ENCODE results near the gene NEK3.
"Not testable (repeated sequence)": the region's sequence is repeated elsewhere in the genome, so short reads cannot be mapped to it uniquely, and the experiment has no call there.

The NEK3 gene

DNA sequence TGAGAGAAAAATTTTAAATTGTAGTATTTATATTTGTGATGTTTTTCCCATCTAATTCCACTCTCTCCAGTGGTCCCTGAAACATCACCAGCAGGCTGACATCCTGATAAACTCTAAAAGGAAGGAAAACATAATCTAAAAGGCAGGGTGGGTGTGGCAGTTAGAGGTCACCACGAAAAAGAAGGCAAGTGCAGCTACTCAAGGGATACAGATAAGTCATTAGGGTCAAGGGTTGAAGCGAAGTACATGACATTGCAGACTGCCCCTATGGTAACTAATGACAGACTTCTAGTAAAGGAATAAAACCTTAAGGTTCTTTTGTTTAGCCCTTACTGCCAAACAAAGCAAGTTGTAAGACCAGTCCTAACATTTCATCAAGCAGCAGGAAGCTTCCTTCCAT, 6.0 kb upstream of the NEK3 start:
- no peak for DNase-seq

DNA sequence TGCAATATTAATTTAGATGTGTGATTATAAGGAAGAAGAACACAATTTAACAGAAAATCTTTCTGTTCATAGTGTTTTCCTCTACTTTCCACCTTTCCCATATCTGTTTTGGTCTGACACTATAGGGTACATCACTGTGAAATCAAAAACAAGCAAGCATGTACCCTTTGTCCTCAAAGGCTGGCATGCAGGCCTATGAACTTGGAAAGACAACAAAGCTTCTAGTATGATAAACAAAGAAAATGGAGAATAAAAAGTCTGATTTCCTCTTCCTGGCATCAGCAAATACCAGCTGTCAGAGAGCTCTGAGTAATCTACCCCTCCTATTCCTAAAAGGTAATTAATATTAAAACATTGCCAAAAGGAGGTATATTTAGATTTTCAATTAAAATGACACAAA, 5.6 kb upstream of the NEK3 start:
- no peak for DNase-seq

DNA sequence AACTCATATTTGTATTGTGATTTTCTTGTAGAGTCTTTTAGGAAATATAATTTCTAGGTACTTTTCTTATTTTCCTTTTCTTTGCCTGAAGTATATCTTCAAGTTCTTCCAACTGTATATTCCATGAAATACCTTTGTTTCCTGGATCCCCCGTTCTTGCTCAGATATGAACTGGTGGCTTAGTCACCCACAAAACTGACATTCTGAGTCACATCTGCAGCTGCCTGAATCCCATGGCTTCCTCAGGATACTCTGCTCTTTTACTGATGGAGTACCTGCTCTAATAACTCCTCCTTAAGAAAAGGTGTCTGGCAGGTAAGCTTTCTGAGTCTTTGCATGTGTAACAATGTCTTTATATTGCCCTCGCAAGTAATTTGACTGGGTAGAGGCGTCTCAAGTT, 4.5 kb upstream of the NEK3 start:
- DNase-seq: not testable (repeated sequence)

DNA sequence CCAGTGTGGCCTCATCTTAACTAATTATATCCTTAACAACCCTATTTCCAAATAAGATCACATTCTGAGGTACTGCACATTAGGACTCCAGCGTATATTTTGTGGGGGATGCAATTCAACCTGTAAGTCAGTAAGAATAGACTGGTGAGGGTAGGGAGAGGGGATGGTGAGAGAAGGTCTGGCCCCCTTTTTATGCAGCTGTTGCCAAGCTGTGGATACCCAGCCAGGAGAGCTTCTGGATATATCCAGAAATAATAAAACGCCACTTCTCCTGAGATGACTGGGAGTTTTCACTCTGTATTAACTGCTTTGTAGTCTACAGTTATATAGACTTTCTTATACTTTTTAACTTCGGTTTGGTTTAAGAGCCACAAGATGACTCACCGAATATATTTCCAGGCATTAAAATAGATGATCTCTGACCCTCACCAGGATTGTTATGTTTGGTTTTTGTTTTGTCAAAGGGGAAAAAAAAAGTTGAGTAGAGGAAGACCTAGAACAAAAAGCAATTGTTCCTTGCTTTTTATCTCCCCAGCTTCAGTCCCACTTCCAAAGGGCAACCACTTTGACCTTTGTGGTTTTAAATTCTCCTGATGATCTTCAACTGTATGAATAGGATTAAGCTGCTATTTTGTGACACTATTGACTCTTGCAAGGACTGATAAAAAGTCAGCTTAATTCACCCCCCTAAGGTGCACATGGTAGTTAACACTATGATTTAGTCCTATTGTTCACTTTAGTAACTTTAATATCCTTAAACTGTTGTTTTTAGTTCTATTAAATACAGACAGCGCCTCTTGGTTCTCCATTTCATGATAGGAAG, 3.1 kb upstream of the NEK3 start:
- no peak for DNase-seq

DNA sequence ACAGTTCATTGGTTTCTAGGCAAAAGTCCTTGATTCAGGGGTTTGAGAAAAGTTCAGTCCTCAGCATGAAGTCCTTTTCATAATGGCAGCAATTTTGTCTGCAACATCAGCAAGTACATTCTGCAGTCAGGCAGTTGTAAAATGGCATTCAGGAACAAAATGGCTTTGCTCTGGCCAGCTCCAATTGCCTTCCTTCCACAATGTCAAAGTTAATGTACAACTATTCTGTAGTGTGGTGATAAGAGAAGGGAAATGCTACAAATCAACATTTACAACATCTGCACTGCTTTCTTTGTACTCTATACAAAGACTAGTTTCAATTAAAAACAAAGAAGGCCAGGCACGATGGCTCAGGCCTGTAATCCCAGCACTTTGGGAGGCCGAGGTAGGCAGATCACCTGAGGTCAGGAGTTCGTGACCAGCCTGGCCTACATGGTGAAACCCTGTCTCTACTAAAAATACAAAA, 1.8 kb upstream of the NEK3 start:
- no peak for DNase-seq

DNA sequence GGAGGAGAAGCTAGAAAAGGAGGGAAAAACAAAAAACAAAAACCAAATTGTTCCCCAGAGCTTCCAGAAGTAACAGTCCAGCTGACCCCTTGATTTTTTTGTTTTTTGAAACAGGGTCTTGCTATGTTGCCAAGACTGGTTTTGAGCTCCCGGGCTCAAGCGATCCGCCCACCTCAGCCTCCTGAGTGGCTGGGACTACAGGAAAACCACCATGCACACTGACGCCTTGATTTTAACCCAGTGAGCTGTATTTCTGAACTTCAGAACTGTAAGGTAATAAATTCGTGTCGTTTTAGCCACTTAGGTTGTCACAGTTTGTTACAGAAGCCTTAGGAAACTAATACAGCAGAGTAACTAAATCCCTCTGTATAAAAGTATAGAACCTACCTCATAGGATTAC, 1.1 kb upstream of the NEK3 start:
- DNase-seq: no peak

DNA sequence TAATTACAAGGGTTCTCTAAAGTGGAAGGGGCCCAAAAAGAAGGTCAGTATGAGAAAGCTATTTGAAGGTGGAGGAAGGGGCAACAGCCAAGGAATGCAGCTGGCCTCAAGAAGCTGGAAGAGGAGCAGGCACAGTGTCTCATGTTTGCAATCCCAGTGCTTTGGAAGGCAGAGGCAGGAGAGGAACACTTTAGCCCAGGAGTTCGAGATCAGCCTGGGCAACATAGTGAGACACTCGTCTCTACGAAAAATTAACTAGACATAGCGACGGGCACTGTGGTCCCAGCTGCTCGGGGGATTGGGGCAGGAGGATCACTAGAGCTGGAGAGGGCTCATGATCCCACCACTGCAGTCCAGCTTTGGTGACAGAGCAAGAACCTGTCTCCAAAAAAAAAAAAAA, 656 bp upstream of the NEK3 start:
- no peak for DNase-seq

DNA sequence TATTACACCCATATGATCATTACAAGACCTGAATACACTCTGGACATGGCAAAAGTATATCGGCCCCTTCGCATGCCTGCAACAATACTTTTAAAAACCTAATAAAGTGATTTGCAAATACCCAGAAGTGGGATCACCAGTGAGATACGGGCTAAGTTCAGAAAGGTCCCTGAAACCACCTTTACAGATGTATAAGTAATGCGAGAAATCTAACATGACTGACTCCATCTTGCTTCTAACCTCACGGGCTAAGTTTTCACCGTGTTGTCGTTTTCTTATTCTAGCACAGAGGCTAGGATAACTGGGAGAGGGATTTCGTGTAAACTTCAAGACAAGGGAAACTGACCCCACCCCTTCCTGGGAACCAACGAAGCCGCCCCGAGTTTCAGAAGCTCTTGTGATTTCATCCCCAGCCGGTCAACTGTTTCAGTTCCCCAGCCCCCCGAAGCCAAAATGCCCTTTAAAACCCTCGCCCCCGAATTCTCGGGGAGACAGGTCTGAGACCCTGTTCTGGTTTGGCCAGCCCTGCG, 703 bp downstream of the NEK3 start:
- peak; percentile 1 for DNase-seq

DNA sequence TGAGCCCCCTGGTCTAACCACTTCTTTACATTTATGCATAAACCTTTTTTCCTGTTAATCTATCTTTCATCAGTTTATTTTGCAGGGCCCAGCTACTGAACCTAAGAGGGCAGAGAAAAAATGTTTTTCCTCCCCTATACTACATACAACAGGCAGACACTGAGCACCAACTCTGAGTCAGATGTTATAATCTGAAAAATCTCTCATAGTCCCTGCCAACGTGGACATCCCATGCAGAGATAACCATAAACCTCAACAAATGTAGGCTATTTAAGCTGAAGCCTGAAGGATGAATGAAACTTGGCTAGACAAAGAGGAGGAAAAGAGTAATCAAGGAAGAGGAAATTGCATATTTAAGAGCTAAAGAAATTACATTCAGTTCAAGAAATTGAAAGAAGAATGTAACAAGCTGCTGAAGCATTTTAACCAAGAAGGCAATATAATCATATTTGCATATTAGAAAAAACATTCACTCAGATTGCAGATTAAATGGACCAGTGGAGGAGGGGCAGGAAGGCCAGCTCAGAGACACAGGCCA, 2.6 kb downstream of the NEK3 start:
- DNase-seq: no peak

DNA sequence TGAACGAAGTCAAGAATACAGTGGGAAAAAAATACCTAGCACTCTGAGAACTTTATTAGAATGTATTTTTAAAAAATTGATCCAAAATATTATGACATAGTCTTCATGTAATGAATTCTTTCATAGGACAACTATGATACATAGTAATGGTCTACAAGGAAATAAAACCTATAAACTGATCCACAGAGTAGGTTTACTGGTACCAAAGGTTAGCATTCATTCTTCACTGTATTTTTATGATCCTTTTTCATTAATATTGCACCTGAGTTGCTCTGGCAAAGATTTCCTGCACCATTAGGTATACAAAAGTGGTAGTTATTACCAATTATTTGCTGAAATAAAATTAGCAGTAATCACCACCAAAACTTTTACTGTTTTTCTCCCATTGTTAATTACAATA, 4.2 kb downstream of the NEK3 start:
- DNase-seq: no peak

DNA sequence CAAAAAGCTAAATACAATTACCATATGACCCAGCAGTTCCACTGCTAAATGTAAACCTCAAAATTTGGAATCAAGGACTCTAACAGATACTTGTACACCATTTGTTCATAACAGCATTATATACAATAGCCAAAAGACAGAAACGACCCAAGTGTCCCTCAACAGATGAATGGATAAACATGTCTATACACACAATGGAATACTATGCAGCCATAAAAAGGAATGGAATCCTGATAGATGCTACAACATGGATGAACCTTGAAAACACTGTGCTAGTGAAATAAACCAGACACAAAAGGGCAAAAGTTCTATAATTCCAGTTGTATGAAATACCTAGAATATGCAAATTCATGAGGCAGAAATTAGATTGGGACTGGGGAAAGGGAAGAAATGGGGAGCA, 12.2 kb downstream of the NEK3 start:
- no peak for DNase-seq

DNA sequence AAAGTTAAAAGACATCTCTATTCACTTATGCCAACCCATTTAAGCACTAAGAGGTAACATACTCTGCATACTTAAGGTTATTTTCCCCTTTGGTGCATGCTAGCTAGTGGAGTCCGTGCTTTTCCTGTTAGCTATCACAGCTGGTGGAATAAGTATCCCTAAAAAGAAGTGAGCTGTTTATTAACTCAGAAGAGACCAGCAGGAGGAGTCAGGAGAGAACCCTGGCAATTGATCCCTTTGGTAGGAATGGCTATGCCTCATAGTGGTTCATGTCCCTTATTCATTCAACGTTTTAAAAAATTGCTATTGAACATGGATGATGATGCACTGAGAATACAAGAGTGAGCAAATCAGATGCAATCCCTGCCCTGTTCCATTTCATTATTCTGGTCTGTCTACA, 18.1 kb downstream of the NEK3 start:
- no peak for DNase-seq

DNA sequence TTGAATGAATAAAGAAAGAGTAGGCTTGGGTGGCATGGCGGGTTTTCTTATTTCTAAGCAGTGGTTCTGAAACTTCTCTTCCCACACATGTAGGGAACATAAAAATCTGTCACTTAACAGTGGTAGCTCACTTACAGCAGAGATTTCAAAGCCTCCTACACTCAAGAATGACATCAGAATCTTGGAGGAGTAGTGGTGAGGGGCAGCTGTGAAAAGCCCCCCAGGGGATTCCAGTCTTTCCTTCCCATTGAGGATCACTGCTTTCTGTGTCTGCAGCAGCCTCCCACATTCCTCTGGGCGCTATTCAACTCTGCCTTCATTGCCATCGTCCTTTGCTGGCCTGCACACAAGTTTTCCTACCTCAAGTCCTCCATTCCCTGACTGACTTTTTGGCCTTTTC, 21.9 kb downstream of the NEK3 start:
- DNase-seq: no peak

DNA sequence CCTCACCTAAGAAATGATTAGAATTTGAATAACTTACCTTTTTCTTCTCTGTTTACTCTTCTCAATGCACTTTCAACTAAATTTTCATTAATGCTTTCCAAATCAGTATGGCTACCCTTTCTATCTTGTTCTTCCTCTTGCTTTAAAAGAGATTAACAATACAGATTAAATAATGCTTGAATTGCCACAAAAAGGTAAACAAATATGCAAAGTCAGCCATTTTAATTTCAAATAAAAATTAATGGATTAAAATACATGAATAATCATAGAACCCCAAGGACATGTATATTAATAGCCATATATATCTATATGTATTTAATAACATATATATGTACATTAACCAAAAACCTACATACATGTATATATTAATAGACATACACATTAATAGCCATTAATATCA, 22.6 kb downstream of the NEK3 start:
- no peak for DNase-seq

DNA sequence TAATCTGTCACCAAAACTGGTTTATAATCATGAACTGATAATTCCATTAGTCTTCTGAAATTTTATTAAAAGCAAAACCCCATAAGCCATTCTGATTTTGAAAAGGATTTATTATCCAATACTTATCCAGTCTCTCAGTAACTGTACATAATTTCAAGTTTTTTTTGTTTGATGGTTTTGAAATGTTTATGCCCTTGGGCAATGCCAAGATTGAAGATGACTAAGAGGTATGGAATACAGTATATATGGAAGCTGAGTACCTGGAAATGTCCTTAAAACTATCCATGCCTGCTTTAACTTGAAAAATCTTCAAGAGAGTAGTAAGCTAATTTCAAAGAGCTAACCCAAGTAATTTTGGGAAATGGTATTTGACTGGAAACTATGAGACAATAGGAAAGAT, 28.8 kb downstream of the NEK3 start:
- no peak for DNase-seq

DNA sequence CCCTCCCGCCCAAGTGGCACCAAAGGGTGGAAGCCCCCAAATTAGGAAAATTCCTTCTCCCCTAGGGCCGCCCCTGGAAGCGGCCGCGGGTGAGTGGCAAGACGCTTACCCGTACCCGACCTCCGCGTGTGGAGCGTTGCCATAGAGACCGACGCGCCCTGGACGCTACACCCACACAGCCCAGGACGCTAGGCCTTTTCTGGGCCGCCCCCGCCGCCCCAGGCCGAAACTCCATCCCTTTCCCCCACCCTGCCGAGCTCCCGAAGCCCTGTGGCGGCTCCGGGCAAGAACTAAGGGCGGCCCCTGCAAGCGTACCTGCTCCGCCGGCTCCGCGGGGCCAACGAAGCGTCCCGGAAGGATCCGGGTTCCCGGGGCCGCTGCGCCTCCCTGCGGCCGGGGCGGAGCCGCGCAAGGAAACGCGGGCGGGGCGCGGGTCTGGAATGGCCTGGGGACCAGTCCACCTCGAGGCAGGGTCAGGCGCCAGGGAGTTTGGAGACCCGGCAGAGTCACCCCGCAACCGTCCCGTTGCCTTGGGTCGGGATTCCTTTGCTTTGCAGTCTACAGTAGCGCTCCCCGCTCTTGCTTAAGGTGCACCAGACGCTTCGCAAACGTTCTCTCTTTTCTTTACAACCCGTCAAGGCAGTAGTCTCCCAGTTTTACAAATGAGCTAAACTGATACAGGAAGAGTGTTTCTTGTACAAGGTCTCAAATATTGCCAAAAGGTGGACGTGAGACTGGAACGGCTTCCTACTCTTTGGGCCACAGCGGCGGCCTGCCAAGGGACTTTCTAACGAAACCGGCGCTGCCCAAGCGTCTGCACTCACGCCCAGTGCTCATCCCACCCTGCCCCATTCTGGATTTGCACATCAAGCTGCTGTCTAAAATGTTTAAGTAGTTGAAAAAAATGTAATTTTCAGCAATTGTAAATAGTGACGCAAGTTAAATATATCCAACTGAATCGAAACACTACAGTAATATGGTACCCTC, 30.4 kb downstream of the NEK3 start, which contains the start of gene NEK5:
Gene NEK5 (minus strand): TSS at position 360 of the 987 bp plus-strand sequence. CDS start 1,591 bp downstream, outside the sequence.
- peak; percentile 25 for DNase-seq

DNA sequence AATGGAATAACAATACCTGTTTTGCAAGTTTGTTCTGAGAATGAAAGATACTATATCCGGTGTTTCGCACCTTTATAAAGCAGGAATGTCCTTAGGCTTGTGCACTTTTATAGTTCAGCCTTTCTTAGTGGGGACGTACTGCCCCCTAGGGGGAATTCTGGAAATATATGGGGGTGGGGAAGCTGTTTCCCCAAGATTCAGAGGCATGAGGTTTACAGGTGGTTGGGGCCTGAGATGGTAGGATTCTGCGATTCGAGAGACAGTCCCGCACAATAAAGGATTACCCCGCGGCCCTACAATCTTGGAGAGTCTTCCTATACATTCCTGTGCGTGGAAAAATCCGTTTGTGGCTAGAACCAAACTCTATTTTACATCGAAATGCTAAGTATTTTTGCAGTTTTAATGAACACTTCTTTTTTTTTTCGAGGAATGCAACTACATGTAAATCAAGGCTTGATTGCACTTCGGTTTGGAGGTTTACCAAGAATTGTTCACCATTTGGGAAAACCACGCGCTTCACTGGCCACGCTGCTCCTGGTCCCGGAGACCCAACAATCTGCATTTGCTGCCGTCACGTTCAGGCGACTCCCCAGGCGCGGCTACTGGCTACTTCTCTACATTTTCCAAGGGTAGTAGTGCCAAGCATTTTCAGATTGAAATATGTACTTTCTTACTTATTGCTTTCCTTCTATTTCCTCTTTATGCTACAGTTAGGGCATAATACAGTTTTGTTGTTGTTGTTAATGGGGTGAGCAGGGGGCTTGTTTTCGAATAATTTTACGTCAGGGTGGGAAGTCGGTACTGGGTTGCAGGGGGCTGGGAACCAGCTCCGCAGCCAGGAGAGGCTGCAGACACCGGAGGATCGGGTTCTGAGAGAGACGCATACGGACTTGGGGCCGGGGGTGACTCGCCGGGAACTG, 31.4 kb downstream of the NEK3 start:
- DNase-seq: peak; percentile 19

DNA sequence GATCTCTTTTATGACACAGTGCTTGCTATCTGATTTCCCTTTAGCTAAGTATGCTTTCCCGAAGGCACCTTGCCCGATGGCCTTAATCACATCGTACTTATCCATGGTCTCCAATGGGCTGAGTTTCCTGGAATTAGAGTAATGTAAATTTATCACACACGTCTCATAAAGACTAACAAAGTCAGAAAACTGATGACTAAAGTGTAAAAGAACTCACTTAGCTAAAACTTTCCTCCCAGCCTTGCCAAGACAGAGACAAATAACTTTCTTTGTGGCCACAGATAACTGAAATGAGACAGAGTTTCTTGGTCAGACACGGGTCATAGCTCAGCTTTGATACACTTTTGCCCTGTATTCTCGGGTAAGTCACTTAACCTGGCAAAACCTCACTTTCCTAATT, 32.0 kb downstream of the NEK3 start:
- no peak for DNase-seq

DNA sequence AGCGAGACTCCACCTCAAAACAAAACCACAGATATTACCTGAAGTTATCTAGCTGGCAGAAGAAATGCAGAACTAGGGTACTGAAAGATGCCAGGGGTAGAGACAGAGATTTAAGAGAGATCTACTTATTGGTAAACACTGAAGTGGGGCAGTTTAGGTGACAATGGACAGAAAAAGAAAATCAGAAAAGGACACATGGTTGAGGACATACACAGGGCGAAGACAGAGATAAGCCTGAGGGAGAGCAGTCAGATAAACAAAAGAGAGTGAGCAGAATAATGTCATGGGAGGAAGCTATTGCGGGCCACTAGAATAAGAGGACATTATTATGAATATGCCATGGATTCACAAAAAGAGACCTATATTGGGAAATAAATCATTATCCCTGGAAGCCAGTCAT, 33.9 kb downstream of the NEK3 start:
- no peak for DNase-seq

DNA sequence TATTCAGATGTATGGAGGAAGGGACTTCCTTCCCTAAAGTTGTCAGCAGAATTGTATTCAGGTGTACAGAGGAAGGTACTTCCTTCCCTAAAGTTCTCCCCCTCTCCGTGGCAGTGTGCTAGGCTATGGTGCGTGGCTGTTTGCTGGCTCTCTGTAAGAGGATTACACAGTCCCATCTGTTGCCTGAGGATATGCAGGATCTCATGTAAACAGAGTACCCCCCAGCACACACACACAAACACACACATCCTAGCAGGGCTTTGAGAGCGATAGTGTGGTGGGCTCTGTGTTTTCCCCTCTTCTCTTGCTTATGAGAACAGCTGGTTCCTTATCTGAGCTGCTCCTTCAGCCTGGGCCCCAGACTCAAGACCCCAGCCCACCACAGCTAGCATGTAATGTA, 40.8 kb downstream of the NEK3 start:
- no peak for DNase-seq

DNA sequence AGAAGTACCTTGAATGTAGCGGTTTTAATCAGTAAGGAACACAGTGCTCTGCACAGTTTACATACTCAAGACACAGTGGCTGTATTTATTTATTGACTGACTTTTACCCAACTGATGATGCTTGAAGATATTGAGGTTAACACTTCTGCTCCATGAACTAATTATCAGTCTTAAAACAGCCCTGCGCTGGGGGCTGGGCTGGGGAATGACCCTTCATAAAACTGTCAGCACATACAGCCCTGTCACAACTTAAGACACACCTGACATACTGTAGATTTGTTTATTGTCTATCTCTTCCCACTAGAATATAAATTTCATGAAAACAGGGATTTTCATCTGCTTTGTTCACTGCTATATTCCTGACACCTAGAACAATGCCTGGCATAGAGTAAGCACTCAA, 41.3 kb downstream of the NEK3 start:
- DNase-seq: no peak

DNA sequence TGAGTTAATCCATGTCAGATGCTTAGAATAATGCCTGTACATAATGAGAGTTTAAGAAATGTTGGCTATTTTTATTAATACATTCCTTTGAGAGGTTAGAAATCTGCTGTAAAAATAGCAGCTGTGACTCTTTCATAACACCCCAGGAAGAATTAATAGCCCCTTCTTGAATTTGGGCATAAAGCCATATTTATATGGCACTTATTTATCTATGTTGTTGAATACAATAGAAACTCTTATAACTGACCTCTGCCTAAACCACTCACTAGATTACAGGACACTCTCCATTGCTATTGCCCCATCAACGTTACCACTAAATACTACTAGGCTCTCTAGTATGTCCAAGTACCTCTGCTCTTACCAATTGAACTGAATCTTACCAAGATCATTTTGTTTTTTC, 46.8 kb downstream of the NEK3 start:
- no peak for DNase-seq

Measured in NCI-H2227 treated with DMSO at 0.1 percent for 48 hours (cell line).